ENCODE measurements around the gene LCNL1.

The LCNL1 gene

DNA sequence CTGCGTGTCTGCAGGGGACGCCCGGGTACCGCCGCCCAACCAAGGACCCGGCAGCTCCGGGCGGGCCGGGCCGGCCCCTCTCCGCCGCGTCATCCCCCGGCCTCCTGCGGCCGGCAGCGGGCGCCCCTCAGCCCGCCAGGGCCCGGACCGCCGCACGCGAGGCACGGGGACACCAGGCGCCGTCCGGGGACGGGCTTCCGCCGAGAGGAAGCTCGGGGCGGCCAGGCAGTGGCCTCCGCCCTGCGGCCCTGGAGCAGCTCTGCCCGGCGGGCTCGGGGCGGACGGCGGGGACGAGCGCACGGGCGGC, 38.6 kb upstream of the LCNL1 start:
- TF ChIP-seq, protein P1, sequence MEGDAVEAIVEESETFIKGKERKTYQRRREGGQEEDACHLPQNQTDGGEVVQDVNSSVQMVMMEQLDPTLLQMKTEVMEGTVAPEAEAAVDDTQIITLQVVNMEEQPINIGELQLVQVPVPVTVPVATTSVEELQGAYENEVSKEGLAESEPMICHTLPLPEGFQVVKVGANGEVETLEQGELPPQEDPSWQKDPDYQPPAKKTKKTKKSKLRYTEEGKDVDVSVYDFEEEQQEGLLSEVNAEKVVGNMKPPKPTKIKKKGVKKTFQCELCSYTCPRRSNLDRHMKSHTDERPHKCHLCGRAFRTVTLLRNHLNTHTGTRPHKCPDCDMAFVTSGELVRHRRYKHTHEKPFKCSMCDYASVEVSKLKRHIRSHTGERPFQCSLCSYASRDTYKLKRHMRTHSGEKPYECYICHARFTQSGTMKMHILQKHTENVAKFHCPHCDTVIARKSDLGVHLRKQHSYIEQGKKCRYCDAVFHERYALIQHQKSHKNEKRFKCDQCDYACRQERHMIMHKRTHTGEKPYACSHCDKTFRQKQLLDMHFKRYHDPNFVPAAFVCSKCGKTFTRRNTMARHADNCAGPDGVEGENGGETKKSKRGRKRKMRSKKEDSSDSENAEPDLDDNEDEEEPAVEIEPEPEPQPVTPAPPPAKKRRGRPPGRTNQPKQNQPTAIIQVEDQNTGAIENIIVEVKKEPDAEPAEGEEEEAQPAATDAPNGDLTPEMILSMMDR (conservative IDR thresholded peaks at IDR 0.05; ENCODE audit: low read depth, low read length) = no peak
- DNase-seq (ENCODE audit: low read depth) = peak; percentile 64
- H3K4me3 ChIP-seq (ENCODE audit: low read depth, low read length) = peak overlapping the region; percentile 86

DNA sequence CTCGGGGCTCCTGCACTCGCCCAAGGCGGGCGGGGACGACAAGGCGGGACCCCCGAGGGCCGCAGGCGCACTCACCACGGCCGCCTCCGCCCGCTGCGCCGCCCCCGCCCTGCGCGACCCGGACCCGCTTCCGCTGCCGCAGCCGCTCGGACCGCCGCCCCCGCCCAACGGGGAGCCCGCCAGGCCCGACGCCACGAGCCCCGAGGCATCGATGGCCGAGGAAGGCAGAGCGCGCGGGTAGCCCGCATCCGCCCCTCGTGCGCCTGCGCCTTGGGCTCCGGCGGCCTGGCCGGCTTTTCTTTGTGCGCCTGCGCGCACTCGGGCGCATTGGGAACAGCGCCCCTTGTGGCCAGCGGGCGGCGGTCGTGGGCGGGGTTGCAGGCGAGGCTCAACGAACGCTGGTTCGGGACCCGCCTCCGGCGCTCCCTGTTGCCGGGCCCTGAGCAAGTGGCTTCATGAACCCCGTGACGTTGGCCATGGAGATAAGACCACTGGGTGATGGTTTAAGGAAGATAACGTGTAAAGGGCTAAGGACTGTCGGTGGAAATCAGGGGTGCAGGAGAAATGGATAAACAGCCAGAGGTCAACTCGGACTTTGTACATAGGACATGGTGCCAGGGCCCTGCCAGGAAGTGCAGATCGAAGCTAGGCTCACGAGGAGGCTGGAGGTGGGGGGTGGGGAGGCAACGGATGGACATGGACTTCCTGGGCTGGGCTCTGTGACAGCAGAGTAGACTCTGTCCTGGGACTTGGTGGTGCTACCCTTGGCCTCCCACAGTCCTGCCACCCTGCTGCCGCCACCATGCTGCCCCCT, 38.1 kb upstream of the LCNL1 start, which contains the start of the genes C8G and FBXW5:
Gene C8G (plus strand): TSS at position 725 of the 814 bp plus-strand sequence. CDS start 78 bp downstream, at position 803.
Gene FBXW5 (minus strand): TSS at position 220 of the 814 bp plus-strand sequence. CDS start 655 bp downstream, outside the sequence.
- TF ChIP-seq, protein P1 (conservative IDR thresholded peaks at IDR 0.05; ENCODE audit: low read depth, low read length) = peak; percentile 76
- peak within 1 kb of the TSS; percentile 86 for H3K4me3 ChIP-seq (ENCODE audit: low read depth, low read length)
- peak; percentile 94 for DNase-seq (ENCODE audit: low read depth)

DNA sequence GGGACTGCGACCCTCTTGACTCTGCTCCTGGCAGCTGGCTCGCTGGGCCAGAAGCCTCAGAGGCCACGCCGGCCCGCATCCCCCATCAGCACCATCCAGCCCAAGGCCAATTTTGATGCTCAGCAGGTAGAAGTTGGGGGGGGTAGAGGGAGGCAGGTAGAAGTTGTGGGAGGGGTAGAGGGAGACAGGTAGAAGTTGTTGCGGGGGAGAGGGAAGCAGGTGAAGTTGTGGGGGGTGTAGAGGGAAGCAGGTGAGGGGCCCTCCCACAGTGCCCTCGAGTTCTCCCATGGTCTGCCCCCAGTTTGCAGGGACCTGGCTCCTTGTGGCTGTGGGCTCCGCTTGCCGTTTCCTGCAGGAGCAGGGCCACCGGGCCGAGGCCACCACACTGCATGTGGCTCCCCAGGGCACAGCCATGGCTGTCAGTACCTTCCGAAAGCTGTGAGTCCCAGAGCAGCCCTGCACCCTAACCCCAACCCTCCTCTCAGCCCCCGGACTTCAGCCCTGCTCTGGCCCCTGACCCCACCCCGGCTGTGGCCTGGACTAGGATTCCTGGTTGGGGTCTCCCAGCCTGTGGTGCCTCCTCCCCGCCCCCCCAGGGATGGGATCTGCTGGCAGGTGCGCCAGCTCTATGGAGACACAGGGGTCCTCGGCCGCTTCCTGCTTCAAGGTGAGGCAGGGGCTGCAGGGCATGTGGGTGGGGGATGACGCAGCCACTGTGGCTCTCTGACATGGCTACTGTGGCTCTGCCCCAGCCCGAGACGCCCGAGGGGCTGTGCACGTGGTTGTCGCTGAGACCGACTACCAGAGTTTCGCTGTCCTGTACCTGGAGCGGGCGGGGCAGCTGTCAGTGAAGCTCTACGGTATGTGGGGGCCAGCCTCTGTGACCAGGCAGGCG, 37.2 kb upstream of the LCNL1 start:
- TF ChIP-seq, protein P1 (conservative IDR thresholded peaks at IDR 0.05; ENCODE audit: low read depth, low read length) = no peak
- no peak for DNase-seq (ENCODE audit: low read depth)
- H3K4me3 ChIP-seq (ENCODE audit: low read depth, low read length) = no peak overlapping the region

DNA sequence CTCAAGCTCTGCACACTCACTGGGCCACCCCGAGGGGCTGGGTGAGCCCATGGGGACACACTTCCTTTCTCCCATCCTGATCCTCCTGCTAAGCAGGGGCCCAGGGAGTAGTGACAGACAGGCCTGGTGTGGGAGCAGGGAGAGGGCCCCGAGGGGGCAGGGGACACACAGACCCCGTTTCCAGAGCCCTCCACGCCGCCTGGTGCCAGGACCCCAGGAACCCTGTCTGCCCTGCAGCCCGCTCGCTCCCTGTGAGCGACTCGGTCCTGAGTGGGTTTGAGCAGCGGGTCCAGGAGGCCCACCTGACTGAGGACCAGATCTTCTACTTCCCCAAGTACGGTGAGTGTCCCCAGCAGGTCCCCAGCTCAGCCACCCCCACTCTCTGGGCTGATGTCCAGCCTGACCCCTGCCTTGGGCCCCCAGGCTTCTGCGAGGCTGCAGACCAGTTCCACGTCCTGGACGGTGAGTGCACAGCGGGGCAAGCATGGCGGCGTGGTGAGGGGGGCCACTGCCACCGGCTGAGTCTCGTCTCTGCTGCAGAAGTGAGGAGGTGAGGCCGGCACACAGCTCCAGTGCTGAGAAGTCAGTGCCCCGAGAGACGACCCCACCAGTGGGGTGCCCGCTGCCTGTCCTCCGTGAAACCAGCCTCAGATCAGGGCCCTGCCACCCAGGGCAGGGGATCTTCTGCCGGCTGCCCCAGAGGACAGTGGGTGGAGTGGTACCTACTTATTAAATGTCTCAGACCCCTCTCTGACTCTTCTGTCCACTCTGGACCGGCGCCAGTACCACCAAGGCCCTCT, 36.4 kb upstream of the LCNL1 start:
- no peak overlapping the region for H3K4me3 ChIP-seq (ENCODE audit: low read depth, low read length)
- TF ChIP-seq, protein P1 (conservative IDR thresholded peaks at IDR 0.05; ENCODE audit: low read depth, low read length) = no peak
- no peak for DNase-seq (ENCODE audit: low read depth)

DNA sequence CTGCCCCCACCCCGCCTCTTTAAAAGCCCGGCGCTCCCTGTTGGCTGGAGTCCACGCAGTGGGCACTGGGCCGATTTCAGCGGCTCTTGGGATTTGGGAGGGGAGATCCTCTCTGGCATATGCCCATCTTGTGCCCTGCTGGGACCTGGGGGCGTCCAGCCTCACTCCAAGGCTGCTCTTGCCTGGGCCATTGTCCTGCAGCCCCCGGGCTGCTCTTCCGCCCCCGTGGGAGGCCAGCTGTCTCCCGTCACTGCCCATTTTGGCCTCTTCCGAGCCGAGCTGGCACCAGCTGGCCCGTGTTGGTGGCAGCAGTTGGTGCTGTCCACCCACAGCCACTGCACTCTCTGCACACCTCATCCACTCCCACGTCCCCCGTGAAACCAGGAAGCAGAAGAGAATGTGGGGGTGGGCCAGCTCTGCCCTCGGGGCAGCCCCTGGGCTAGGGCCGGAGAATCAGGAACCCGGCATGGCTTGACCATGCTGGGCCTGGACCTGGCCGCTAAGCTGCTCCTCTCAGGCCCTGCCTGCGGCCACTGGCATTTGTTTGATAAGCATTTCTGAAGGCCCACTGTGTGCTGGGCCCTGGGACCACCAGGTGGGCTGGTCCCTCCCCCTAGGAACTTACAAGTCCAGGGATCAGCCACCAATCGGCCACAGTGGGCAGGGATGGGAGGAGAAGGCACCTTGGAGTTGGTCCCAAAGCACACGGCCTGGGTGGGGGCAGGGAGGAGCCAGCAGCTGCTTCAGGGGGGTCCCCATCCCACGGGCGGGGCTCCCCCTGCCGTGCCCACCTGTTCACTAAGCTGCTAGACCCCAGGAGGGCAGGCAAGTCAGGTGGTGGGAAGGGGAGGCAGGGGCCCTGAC, 35.5 kb upstream of the LCNL1 start:
- H3K4me3 ChIP-seq (ENCODE audit: low read depth, low read length) = no peak overlapping the region
- TF ChIP-seq, protein P1 (conservative IDR thresholded peaks at IDR 0.05; ENCODE audit: low read depth, low read length) = no peak
- no peak for DNase-seq (ENCODE audit: low read depth)

All from choroid plexus epithelial cell (primary cell).